Measurements from ENCODE around the gene GRB2.

Gene GRB2

GRCh38 chr17:75393523-75394331 lies 11.8 kb downstream of the GRB2 start:
- TF ChIP-seq, protein P1, sequence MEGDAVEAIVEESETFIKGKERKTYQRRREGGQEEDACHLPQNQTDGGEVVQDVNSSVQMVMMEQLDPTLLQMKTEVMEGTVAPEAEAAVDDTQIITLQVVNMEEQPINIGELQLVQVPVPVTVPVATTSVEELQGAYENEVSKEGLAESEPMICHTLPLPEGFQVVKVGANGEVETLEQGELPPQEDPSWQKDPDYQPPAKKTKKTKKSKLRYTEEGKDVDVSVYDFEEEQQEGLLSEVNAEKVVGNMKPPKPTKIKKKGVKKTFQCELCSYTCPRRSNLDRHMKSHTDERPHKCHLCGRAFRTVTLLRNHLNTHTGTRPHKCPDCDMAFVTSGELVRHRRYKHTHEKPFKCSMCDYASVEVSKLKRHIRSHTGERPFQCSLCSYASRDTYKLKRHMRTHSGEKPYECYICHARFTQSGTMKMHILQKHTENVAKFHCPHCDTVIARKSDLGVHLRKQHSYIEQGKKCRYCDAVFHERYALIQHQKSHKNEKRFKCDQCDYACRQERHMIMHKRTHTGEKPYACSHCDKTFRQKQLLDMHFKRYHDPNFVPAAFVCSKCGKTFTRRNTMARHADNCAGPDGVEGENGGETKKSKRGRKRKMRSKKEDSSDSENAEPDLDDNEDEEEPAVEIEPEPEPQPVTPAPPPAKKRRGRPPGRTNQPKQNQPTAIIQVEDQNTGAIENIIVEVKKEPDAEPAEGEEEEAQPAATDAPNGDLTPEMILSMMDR (IDR thresholded peaks at IDR 0.05; ENCODE audit: low read depth, low read length) = no peak; the same call in none of the 2 replicates
- peak; percentile 97 for DNase-seq (ENCODE audit: extremely low read depth, low read depth)

- no peak for DNase-seq (ENCODE audit: extremely low read depth, low read depth)
- TF ChIP-seq, protein P1 (IDR thresholded peaks at IDR 0.05; ENCODE audit: low read depth, low read length) = no peak
Observed at GRCh38 chr17:75392559-75392958, 12.9 kb downstream of the GRB2 start.

GRCh38 chr17:75390982-75391381 lies 14.5 kb downstream of the GRB2 start:
- TF ChIP-seq, protein P1 (IDR thresholded peaks at IDR 0.05; ENCODE audit: low read depth, low read length) = no peak
- no peak for DNase-seq (ENCODE audit: extremely low read depth, low read depth)

- TF ChIP-seq, protein P1 (IDR thresholded peaks at IDR 0.05; ENCODE audit: low read depth, low read length) = no peak
Observed at GRCh38 chr17:75388476-75389030, 16.9 kb downstream of the GRB2 start.

DNA sequence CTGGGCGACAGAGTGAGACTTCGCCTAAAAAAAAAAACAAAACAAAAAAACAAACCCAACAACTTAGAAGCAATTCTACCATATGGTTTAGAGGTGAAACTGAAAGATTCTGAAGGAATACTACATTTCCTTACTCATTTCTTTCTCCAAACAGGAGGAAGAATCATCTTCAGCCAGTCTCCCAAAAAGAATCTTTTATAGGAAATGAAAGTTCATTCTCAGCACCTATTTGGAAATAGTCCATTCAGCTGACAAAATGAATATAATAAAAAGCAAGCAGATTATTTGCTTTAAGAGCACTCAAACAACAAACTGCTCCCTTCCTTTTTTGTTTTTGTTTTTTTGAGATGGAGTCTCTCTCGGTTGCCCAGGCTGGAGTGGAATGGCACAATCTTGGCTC lies 17.7 kb downstream of the GRB2 start:
- TF ChIP-seq, protein P1 (IDR thresholded peaks at IDR 0.05; ENCODE audit: low read depth, low read length) = no peak
- DNase-seq (ENCODE audit: extremely low read depth, low read depth) = no peak

More at GRCh38 chr17:75388476-75389030, 16.9 kb downstream of the GRB2 start:
- no peak for DNase-seq (ENCODE audit: extremely low read depth, low read depth)

GRCh38 chr17:75386430-75386829 lies 19.0 kb downstream of the GRB2 start:
- TF ChIP-seq, protein P1 (IDR thresholded peaks at IDR 0.05; ENCODE audit: low read depth, low read length) = no peak
- no peak for DNase-seq (ENCODE audit: extremely low read depth, low read depth)

- no peak for DNase-seq (ENCODE audit: extremely low read depth, low read depth)
- TF ChIP-seq, protein P1 (IDR thresholded peaks at IDR 0.05; ENCODE audit: low read depth, low read length) = no peak
Observed at GRCh38 chr17:75384751-75385150, 20.7 kb downstream of the GRB2 start.

Data from AG09319 (cell line).